Fibroblast of lung (primary cell): Measurements from ENCODE around the gene WSCD1.

Experiments
- EZH2 ChIP-seq: IDR thresholded peaks from 2 replicates; pipeline ENCODE4 v1.5.1; 2012; ENCODE audit warnings: low read length, control low read depth, mild to moderate bottlenecking; ENCODE audit errors: missing control alignments
- TF ChIP-seq, protein P1 (sequence below), 2 donors: IDR thresholded peaks in 1 of 2; conservative IDR thresholded peaks in 1 of 2; 1 replicate in 1 of 2; 2 replicates in 1 of 2; pipeline ENCODE4 v1.5.1; 2011 to 2012; ENCODE audit warnings: low read length in 2 of 2, control low read depth in 1 of 2, inconsistent platforms in 1 of 2, low read depth in 1 of 2, mild to moderate bottlenecking in 1 of 2

DNA sequence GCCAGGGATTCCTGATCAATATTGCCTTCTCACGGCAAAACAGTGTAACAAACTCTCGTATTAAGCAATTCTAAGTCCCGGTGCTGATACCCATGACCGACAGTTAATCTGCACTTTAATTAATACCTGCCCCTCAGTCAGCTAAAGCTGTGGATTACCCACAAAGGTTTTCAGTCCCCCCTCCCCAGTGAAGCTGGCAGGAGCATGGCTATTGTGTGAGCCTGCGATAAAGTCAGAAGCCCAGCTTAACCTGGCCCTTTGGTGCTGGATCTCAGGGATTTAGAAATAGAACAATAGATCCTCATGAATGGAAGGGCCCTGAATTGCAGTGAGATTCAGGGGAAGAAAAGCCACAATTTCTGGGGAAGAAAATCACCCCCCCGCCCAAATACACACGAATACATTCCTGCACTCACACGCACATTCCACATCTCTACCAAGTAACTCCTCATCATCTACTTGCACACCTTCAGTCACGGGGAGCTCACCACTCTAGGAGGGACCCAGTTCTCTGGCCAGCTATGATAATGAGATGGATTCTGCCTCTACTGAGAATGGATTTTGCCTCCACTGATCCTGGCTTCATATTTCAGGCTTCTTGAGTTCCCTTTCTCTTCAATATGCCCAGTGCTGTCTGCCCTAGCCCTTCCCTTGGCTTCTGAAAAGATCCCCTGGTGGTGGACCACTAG is 102.6 kb downstream of the WSCD1 start:
- TF ChIP-seq, protein P1, sequence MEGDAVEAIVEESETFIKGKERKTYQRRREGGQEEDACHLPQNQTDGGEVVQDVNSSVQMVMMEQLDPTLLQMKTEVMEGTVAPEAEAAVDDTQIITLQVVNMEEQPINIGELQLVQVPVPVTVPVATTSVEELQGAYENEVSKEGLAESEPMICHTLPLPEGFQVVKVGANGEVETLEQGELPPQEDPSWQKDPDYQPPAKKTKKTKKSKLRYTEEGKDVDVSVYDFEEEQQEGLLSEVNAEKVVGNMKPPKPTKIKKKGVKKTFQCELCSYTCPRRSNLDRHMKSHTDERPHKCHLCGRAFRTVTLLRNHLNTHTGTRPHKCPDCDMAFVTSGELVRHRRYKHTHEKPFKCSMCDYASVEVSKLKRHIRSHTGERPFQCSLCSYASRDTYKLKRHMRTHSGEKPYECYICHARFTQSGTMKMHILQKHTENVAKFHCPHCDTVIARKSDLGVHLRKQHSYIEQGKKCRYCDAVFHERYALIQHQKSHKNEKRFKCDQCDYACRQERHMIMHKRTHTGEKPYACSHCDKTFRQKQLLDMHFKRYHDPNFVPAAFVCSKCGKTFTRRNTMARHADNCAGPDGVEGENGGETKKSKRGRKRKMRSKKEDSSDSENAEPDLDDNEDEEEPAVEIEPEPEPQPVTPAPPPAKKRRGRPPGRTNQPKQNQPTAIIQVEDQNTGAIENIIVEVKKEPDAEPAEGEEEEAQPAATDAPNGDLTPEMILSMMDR (conservative IDR thresholded peaks at IDR 0.05 in 1 of 2, IDR thresholded peaks at IDR 0.05 in 1 of 2; ENCODE audit: low read depth in 1 of 2, low read length in 2 of 2), result no peak
- no peak for TF ChIP-seq EZH2
